Upper lobe of left lung (tissue), 4 donors: ENCODE results near the gene GALNT15.

Source experiments
- CTCF ChIP-seq, 6 experiments: fragments of 450-650 bp in 4 of 6; fragments of 200-600 bp in 2 of 6; sonication (generic) in 2 of 6; IDR thresholded peaks; one replicate each; pipeline ENCODE4 v1.5.1; 2016 to 2019; ENCODE audit warnings: antibody characterized with exemption in 6 of 6
- EP300 ChIP-seq, 4 donors: sonication (generic); formaldehyde crosslinking; IDR thresholded peaks; one replicate each; pipeline ENCODE4 v1.5.1; 2017; ENCODE audit warnings: antibody characterized with exemption in 4 of 4, control low read depth in 2 of 4
- POLR2A ChIP-seq, 4 donors: fragments of 450-650 bp; IDR thresholded peaks; one replicate each; pipeline ENCODE4 v1.5.1; 2016 to 2017; ENCODE audit warnings: antibody characterized with exemption in 4 of 4, mild to moderate bottlenecking in 2 of 4
- POLR2AphosphoS5 ChIP-seq, 2 donors: sonication (generic); formaldehyde crosslinking; IDR thresholded peaks; one replicate each; pipeline ENCODE4 v1.5.1; 2017; ENCODE audit warnings: antibody characterized with exemption in 2 of 2

GRCh38 chr3:16214366-16214765 is 39.9 kb downstream of the GALNT15 start:
- no peak for TF ChIP-seq POLR2A (IDR thresholded peaks at IDR 0.05)
- no peak for TF ChIP-seq CTCF (IDR thresholded peaks at IDR 0.05)
- TF ChIP-seq POLR2AphosphoS5 (IDR thresholded peaks at IDR 0.05): no peak
- no peak for TF ChIP-seq EP300 (IDR thresholded peaks at IDR 0.05)
